GM21723 (cell line): Measurements from ENCODE around the gene RHNO1.
A peak's percentile ranks its signal among the peaks of the same experiment; 100 is the strongest.
"Not testable (repeated sequence)": the region's sequence is repeated elsewhere in the genome, so short reads cannot be mapped to it uniquely, and the experiment has no call there.

Experiments used
- ATAC-seq: cut with Tn5 transposase; IDR thresholded peaks from one replicate; pipeline ENCODE4 v1.9.1; 2021; ENCODE audit warnings: mild to moderate bottlenecking, moderate library complexity; ENCODE audit not compliant: unreplicated experiment

The RHNO1 gene

DNA sequence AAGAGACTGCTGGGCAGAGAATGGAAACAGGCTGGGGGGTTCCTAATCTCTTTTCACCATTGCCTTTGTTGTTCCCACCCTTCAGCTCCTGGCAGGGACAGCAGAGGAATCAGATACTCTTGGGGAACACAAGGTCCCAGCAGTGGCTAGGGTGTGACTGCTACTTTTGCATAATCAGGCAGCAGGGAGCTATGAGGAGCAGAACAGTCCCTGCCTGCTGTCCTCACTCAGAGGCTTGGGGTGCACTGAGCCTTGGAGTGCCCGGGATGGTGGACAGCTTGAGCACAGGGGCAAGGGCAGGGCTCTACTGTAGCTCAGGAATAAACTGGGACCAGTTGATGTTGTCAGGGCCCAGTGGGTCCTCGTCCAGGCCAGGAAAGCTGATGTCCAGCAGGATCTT is 18.7 kb upstream of the RHNO1 start:
- no peak for ATAC-seq

- ATAC-seq = no peak
Measured at GRCh38 chr12:2858944-2859421, 18.0 kb upstream of the RHNO1 start.

- no peak for ATAC-seq
Measured at GRCh38 chr12:2860170-2860569, 16.9 kb upstream of the RHNO1 start.

DNA sequence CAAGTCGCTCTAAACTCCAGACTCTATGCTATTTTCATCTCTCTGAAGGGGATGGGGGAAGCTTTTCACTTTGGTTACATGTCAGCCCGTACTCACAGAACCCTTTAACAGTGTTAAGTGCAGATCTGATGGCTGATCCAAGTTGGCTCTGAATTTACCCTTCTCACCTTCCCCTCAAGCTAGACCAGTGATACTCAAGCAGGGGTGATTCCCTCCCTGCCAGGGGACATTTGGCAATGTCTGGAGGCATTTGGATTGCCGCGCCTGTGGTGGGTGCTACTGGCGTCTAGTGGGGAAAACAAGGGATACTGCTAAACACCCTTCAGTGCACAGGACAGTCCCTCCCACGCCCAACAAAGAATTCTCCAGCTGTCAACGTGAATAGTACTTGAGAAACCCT is 14.1 kb upstream of the RHNO1 start:
- ATAC-seq = no peak

DNA sequence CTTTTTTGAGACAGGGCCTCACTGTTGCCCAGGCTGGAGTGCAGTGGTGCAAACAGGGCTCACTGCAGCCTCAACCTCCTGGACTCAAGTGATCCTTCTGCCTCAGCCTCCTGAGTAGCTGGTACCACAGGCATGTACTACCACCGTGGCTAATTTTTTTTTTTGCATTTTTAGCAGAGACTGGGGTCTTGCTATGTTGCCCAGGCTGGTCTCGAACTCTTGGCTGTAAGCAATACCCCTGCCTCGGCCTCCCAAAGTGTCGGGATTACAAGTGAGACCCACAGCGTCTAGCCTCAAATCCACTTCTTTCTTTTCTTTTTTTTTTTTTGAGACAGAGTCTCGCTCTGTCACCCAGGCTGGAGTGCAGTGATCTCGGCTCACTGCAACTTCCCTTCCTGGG is 13.6 kb upstream of the RHNO1 start:
- not testable (repeated sequence) for ATAC-seq

DNA sequence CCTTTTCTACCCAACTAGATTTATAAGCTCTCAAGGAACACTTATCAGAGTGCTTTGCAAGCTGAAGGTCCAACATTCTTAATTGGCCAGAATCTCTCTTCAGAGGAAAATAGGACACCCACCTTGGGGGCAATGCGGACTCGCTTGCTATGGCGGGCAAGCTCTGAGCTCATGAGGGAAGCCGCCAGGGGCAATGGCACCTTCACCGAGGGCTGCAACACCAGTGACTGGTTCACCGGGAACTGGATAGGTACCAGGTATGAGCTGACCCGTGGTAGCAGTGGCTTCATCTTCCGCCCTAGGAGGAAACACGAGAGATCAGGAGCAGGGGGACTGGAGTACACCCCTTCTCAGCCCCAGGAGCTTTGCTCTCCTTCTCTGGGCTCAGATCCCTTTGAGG is 12.8 kb upstream of the RHNO1 start:
- ATAC-seq = no peak

GRCh38 chr12:2868986-2869632 is 7.9 kb upstream of the RHNO1 start:
- not testable (repeated sequence) for ATAC-seq

DNA sequence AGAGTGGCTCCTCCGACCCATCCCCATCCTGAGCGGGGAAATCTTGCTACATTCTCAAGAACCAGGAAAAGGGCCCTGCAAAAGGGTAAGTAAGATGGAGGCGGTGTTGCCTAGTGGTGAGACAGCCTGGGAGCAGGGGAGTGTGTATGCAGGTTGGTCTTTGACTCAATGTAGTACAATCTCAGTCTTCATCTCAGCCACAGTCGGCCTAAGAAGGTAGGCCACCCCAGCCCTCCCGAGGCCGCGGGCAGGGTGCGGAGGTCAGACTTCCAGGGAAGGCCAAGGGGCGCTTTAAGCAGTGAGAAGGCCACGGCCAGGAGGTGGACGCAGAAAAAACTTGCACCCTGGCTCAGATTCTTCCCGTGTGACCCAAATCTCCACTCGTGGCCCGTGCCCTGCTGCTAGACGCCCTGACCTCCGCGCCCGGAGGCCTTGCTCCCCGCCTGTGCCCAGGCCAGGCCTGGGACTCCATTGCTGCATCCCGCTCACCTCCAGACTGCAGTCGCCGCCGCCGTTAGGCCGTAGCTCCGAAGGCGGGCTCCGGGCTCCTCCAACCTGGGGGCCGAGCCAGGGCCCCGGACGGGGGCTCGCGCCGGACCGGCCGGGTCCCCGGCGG is 484 bp upstream of the RHNO1 start:
- ATAC-seq = peak; percentile 36

- no peak for ATAC-seq
Measured at GRCh38 chr12:2877953-2878732, 1.1 kb downstream of the RHNO1 start.

- no peak for ATAC-seq
Measured at GRCh38 chr12:2879853-2880252, 2.8 kb downstream of the RHNO1 start.

GRCh38 chr12:2884810-2885209 is 7.8 kb downstream of the RHNO1 start:
- ATAC-seq = no peak

- no peak for ATAC-seq
Measured at GRCh38 chr12:2886768-2887450, 9.9 kb downstream of the RHNO1 start.

DNA sequence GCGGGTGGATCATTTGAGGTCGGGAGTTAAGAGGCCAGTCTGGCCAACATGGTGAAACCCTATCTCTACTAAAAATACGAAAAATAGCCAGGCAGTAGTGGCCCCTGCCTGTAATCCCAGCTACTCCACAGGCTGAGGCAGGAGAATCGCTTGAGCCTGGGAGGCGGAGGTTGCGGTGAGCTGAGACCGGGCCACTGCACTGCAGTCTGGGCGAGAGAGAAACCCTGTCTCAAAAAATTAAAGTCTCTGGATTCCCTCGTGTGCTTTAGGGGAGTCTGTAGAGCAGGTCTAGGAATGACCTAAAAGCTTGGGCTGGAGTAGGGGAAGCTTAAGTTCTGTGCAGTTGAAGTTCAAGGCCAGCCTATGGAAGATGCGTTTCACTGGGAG is 13.0 kb downstream of the RHNO1 start:
- ATAC-seq = no peak

GRCh38 chr12:2890388-2891239 is 13.6 kb downstream of the RHNO1 start, which contains the start of gene TULP3:
TSS of gene TULP3 (plus strand) at chr12:2890891. CDS start at chr12:2890948, 57 bp downstream.
- ATAC-seq = peak; percentile 96

GRCh38 chr12:2891240-2892053 is 14.4 kb downstream of the RHNO1 start:
- ATAC-seq = peak; percentile 17

GRCh38 chr12:2892246-2892645 is 15.2 kb downstream of the RHNO1 start:
- ATAC-seq = no peak

DNA sequence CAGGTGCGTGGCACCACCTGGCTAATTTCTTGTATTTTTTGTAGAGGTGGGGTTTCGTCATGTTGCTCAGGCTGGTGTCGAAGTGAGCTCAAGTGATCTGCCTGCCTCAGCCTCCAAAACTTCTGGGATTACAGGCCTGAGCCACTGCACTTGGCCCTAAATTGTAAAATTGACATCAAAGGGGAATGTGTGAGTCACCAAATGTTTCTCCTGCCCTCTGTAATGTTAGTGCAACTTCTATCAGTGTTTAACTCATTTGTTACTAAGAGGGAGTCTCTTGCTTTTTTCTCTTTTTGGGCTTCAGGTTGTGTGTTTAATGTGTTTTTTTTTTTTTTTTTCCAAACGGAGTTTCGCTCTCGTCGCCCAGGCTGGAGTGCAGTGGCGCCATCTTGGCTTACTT is 16.0 kb downstream of the RHNO1 start:
- no peak for ATAC-seq

DNA sequence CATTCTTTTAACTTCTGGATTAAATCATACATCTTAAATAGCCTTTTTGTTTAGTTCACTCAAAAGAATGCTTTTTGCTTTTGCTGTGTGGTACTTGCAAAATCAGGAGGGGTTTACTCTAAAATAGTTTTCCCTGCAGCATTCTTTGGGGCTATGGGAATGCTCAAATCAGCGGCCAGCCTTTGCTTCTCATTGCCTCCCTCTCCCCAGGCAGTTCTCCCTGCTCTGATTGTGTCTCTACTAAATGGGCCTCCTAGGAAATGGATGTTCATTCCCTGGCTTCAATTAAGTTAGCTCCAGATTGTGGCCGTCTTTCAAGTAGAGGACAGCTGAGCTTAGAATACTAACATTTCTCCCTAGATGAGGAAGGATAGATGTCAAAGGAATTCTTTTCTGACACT is 18.0 kb downstream of the RHNO1 start:
- ATAC-seq = no peak

GRCh38 chr12:2895511-2895910 is 18.5 kb downstream of the RHNO1 start:
- ATAC-seq = no peak

DNA sequence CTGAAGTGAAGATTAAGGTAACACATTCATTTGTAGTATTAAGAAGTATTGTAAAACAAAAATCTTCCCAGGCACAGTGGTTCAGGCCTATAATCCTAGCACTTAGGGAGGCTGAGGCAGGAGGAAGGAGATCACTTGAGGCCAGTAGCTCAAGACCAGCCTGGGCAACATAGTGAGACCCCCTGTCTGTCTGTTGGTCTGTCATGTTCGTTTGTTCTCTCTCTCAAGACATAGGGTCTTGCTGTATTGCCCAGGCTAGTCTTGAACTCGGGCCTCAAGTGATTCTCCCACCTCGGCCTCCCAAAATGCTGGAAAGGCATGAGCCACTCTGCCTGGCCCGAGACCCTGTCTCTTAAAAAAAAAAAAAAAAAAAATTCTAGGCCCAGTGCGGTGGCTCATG is 20.4 kb downstream of the RHNO1 start:
- ATAC-seq = no peak
